Caki2 (cell line): ENCODE measurements around the gene CTTNBP2. TPM values are rescaled to one million over a fixed set of nuclear protein-coding genes. Genes with fewer than 3 reads are reported as not detected.

ENCODE experiments used
- DNase-seq: peaks from one replicate; pipeline ENCODE4 v3.0.0-alpha.2; 2015; ENCODE audit warnings: low read depth
- in situ Hi-C: cut with HindIII; loops from 2 replicates; pipeline ENCODE4 v1.10.0; 2016; ENCODE audit warnings: low sequenced_read_pairs, low pct_unique_long_range_greater_than_20kb, mixed read lengths
- total RNA-seq: library from RNA; depleted of rRNA; stranded (reverse); fragments of >200 nt; shearing (Covaris generic); gene quantifications from 2 replicates; pipeline ENCODE4 v1.2.3, GENCODE V29; 2014; ENCODE audit warnings: low replicate concordance

The CTTNBP2 gene
- total RNA-seq, 1 experiment from 2014 or later: not detected

DNA sequence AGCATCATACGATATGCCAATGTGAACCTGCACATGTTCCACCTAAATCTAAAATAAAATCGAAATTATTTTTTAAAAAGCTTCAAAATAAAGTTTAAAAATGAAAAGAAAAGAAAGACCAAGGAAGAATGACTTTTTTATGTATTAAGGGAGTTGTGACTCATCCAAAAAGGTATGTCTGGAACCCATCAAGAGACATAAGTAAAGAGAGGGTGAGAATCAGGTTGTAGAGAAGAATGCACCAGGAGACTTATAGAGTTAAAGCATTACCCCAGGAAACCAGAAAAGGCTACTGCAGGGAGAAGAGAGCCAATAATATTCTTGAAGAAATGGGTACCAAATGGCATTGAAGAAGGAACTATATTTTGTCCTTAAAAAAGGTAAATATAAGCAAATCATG is 69.8 kb downstream of the CTTNBP2 start:
- no peak for DNase-seq
- in situ Hi-C loops: no loop called here

GRCh38 chr7:117802660-117803059 is 70.6 kb downstream of the CTTNBP2 start:
- DNase-seq: no peak
- in situ Hi-C loops: no loop called here

- in situ Hi-C loops: no loop called here
- no peak for DNase-seq
Observed at GRCh38 chr7:117800841-117801240, 72.4 kb downstream of the CTTNBP2 start.

DNA sequence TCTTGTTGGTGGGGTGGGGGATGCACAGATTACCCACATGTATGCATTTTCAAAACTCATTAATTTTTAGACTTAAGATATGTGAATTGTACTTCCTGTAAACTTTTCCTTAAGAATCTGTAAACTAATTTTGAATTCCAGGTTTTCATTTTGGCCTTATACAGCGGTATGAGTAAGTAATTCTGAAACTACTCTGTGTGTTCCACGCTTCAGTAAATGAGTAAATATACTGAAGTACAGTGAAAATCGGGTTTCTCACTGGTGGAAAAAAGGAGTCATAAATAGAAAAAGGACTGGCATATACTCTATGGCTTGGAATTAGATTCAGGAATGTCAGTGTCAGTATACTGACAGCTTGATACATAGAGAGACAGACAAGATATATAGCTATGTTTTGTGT is 72.8 kb downstream of the CTTNBP2 start:
- peak; percentile 66 for DNase-seq
- in situ Hi-C loops: no loop called here

DNA sequence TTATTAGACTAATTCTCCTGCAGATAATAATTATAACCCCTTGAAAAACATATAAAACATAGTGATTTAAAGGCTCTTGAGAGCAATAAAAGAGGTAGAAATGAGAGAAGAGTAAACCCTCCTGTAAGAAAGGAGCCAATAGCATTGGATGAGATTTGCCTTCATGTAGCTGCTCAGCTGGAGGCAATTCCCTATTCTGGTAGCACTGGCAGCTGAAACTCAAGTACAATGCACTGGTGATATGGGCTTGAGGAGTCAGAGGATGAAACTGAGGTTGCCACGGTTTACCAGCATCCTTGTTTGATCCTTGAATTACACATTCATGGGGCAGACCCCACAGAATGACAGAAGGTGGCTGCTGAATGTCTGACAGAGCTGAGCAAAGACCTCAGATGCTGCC is 76.4 kb downstream of the CTTNBP2 start:
- in situ Hi-C loops: no loop called here
- no peak for DNase-seq

GRCh38 chr7:117793976-117794375 is 79.3 kb downstream of the CTTNBP2 start:
- in situ Hi-C loops: no loop called here
- no peak for DNase-seq

DNA sequence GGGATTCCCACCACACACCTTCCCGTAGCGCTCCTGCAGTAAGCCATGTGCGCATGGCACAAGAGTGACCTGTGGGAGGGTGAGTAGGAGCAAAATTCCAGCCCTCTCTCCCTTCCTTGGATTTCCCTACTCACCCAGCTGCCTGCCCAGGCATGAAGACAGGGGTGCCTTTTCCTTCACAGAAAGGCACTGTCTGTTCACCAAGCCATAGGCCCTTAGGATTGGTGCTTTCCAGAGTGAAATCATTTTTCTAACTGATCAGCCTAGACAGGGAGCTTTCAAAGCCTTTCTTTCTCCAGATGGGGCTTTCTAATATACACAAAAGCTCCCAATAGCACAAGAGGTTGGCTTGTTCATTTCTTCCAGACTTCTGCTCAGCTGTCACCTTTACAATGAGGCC is 79.7 kb downstream of the CTTNBP2 start:
- no peak for DNase-seq
- in situ Hi-C loops: no loop called here

DNA sequence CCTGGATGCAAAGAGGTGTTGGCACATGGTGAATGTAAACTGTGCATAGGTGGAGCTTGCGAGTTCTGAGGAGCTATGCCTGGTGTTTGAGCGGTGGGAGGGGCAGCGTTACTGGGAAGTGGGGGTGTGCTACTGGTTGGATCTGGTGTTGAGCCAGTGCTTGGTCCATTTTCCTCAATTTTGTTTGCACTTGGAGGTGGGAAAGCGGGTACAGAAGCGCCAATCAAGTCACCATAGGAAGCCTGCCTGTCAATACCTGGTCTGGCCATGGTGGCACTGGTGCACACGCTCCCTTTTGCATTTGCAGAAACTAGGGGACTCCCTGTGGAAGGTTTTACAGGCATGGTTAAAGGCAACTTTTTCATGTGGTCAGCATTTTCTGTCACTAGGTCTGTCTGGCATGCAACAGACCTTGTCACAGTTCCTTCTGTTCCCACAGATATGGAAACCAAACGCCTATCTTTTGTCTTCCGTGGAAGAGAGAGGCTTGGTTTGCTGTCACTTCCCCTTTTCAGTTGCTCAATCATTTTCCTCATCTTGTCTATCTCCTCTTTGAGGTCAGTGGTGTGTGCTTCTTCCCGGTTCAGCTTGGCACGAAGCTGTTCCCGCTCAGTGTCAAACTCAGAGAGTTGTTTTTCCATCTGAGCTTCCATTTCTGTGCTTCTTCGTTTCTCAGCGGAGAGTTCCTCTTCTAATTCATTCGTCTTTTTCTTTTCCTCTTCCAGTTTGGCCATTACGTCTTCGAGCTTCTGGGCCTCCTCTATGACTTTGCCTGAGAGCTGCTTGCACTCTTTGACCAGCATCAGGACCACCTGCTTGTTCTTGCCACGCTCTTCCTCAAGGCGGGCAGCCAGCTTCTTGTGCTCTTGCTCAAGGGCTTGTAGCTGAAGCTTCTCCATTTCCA is 81.1 kb downstream of the CTTNBP2 start:
- in situ Hi-C loops: no loop called here
- DNase-seq: no peak

- in situ Hi-C loops: no loop called here
Observed at GRCh38 chr7:117790731-117791130, 82.5 kb downstream of the CTTNBP2 start.

GRCh38 chr7:117790251-117790650 is 83.0 kb downstream of the CTTNBP2 start:
- DNase-seq: no peak

More at GRCh38 chr7:117790731-117791130, 82.5 kb downstream of the CTTNBP2 start:
- no peak for DNase-seq

GRCh38 chr7:117785431-117785830 is 87.8 kb downstream of the CTTNBP2 start:
- in situ Hi-C loops: no loop called here
- DNase-seq: no peak

More at GRCh38 chr7:117790251-117790650, 83.0 kb downstream of the CTTNBP2 start:
- in situ Hi-C loops: no loop called here

DNA sequence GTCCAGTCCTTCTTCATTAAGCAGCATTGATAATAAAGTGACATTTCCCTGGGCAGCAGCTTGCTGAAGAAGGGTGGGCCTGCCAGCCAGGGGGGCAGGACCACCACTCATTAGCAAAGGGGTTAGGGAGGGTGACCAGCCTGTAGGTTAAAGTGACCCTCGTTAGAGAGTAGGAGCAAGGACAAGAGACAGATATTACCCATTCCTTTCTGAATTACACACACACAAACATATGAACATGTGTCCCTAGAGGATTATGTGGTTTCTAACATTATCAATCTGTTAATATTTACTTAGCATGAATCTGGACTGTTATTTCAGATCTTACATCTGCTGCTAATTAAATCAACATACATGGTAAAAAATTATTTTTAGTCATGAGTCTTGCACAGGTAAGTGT is 88.9 kb downstream of the CTTNBP2 start:
- no peak for DNase-seq
- in situ Hi-C loops: no loop called here

GRCh38 chr7:117782761-117783160 is 90.5 kb downstream of the CTTNBP2 start:
- in situ Hi-C loops: no loop called here
- no peak for DNase-seq

DNA sequence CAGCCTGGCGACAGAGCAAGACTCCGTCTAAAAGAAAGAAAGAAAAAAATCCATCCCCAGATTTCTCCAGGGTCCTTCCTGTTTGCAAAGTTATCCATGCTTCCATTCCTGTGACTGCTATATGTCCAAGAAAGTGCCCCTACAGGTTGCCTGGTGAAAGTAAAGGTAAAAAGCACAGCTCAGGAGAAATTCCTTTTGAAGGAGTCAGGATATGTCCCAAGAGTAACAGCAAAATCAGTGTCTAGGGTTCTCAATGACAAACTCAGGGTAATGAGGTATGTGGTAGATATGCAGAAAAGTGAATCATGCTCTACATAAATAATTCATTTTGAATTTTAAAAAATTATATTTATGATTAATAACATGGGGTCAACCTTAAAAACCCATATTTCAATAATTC is 91.5 kb downstream of the CTTNBP2 start:
- DNase-seq: no peak
- in situ Hi-C loops: no loop called here

GRCh38 chr7:117780832-117781231 is 92.4 kb downstream of the CTTNBP2 start:
- in situ Hi-C loops: no loop called here
- no peak for DNase-seq

DNA sequence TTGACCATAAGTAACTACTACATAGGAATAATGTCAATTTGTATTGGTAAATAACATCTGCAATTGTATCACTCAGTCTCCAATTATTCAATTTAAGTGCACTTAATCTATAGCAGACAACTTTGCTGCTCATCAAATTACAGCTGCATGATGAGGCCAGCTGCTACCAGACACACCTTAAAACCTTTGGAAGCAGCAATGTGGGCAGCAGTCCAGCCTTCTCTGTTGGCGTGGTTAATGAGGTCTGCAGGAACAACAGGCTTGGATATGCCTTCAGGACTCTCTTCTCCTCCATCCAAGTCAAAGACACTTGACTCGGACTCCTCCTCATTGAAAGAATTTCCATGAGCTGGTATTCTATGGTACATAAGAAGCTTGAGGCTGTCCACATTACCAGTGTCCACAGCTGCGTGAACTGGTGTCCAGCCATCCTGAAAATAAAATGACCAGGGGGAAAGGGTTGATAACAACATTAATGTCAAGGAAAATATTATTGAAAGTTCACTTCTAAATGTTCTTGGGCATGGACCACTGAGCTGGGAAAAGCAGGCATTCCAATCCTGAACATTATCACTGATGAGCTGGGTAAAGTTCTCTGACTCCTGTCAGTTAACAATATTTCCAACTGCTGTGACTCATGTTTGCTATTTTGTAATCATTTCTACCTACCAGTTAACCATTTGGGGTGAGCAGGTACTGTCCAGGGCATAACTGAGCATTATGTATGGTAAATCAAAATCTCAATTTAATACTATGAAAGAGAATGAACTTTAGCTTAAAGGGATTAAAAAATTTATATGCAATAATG is 95.7 kb downstream of the CTTNBP2 start:
- peak; percentile 96 for DNase-seq
- in situ Hi-C loops: no loop called here

GRCh38 chr7:117776224-117776623 is 97.0 kb downstream of the CTTNBP2 start:
- DNase-seq: no peak
- in situ Hi-C loops: no loop called here

DNA sequence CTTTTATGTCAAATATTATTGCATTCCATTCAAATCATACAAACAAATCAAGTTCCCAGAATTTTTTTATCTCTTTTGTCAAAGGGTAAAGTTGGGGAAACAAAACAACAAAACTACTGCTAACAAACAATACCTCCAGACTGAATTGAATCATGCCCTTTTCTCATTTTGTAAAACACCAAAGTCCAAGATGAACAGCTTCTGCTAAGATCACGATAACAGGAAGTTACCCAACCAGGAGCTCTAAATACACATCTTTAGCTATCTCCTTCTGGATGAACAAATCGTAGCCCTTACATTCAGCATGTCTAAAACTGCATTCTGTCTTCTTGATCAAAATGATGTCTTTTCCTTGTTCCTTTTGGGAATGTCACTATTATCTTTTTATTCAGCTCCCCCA is 97.4 kb downstream of the CTTNBP2 start:
- DNase-seq: no peak
- in situ Hi-C loops: no loop called here

DNA sequence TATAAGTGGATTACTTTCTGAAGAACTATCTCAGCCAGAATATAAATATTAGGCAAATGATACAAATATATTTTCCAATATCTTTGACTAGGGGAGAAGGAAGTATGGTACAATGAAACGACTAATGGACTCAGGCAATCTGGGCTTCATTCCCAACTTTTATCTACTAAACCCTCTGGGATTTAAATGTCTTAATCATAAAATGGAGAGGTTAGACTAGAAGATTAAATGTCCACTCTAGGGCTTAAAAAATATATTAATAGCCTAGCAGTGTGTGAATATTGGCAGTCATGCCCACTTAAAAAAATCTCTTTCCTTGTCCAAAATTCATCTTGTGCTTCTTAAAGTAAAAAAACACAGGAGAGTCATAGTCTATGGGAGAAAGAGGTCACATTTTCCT is 98.3 kb downstream of the CTTNBP2 start:
- in situ Hi-C loops: no loop called here

More for the DNA sequence above, 98.3 kb downstream of the CTTNBP2 start:
- DNase-seq: no peak
